B cell (primary cell): Measurements from ENCODE around the gene CLSTN2. TPM values are rescaled to one million over a fixed set of nuclear protein-coding genes. Genes with fewer than 3 reads are reported as not detected.

Source experiments
- ATAC-seq: fragments of 200-7000 bp; cut with Tn5 transposase; one replicate; pipeline ENCODE4 v1.10.0; 2021; ENCODE audit warnings: low read depth, mild to moderate bottlenecking, moderate number of reproducible peaks, moderate library complexity
- CTCF ChIA-PET: fragments of 350-600 bp; sonication (Branson Sonifier 250); formaldehyde crosslinking; loops from one replicate; lab custom pipeline; 2021; ENCODE audit warnings: antibody characterized with exemption, inconsistent platforms; lab: Charles Lee
- POLR2A ChIA-PET: fragments of 350-600 bp; sonication (Branson Sonifier 250); formaldehyde crosslinking; loops from one replicate; lab custom pipeline; 2021; ENCODE audit warnings: antibody characterized with exemption; lab: Charles Lee
- DNase-seq: peaks from one replicate; pipeline ENCODE4 v3.0.0; 2013
- H2AFZ ChIP-seq: 2 replicates; pipeline ENCODE4 v1.6.1; 2012; ENCODE audit warnings: mild to moderate bottlenecking, low read depth, low read length; ENCODE audit not compliant: insufficient read depth, poor library complexity, severe bottlenecking
- H3K27ac ChIP-seq, 2 donors: 1 replicate in 1 of 2; 2 replicates in 1 of 2; pipeline ENCODE4 v1.5.1; 2012 to 2013; ENCODE audit warnings: low read length in 2 of 2, mild to moderate bottlenecking in 2 of 2, moderate library complexity in 1 of 2
- H3K27me3 ChIP-seq, 4 experiments: fragments of 200-600 bp in 1 of 4; sonication (generic) in 1 of 4; replicated peaks in 1 of 4; 1 replicate in 2 of 4; 2 replicates in 2 of 4; pipeline versions ENCODE4 v1.6.1 to v1.7.0; 2013 to 2016; ENCODE audit warnings: low read length in 3 of 4, mild to moderate bottlenecking in 2 of 4, mixed read lengths in 1 of 4, moderate library complexity in 1 of 4; ENCODE audit not compliant: insufficient read depth in 4 of 4, control insufficient read depth in 3 of 4; ENCODE audit errors: control extremely low read depth in 1 of 4
- H3K36me3 ChIP-seq, 2 experiments: replicated peaks in 1 of 2; 1 replicate in 1 of 2; 2 replicates in 1 of 2; pipeline versions ENCODE4 v1.6.1 to v1.7.1; 2013; ENCODE audit warnings: low read length in 1 of 2; ENCODE audit not compliant: insufficient read depth in 2 of 2, control insufficient read depth in 1 of 2; ENCODE audit errors: control extremely low read depth in 1 of 2, extremely low read depth in 1 of 2
- H3K4me1 ChIP-seq, 2 donors: fragments of 200-600 bp in 1 of 2; sonication (generic) in 1 of 2; 1 replicate in 1 of 2; 2 replicates in 1 of 2; pipeline versions ENCODE4 v1.5.1 to v1.6.1; 2013 to 2017; ENCODE audit warnings: low read length in 2 of 2; ENCODE audit not compliant: control insufficient read depth in 2 of 2, insufficient read depth in 2 of 2
- H3K4me2 ChIP-seq: replicated peaks from 2 replicates; pipeline ENCODE3; 2012; ENCODE audit warnings: mild to moderate bottlenecking, low read depth, low read length; ENCODE audit not compliant: poor library complexity, severe bottlenecking
- H3K4me3 ChIP-seq, 5 experiments: fragments of 200-600 bp in 1 of 5; sonication (generic) in 1 of 5; 1 replicate in 3 of 5; 2 replicates in 2 of 5; pipeline versions ENCODE4 v1.5.1 to v1.7.0; 2011 to 2016; ENCODE audit warnings: low read length in 4 of 5, mild to moderate bottlenecking in 4 of 5, low read depth in 2 of 5, control low read depth in 1 of 5, moderate library complexity in 1 of 5; ENCODE audit not compliant: insufficient read depth in 1 of 5; ENCODE audit errors: control extremely low read depth in 1 of 5, extremely low read depth in 1 of 5
- H3K79me2 ChIP-seq: fragments of 200-600 bp; sonication (generic); one replicate; pipeline ENCODE4 v1.6.0; 2016; ENCODE audit warnings: low read length; ENCODE audit not compliant: control insufficient read depth, insufficient read depth
- H3K9ac ChIP-seq: fragments of 200-600 bp; sonication (generic); 2 replicates; pipeline ENCODE4 v1.6.1; 2017; ENCODE audit warnings: mild to moderate bottlenecking, low read length, moderate library complexity
- H3K9me3 ChIP-seq, 3 donors: one replicate each; pipeline versions ENCODE4 v1.6.1 to v1.7.1; 2013; ENCODE audit warnings: low read length in 2 of 3; ENCODE audit not compliant: control insufficient read depth in 2 of 3, insufficient read depth in 1 of 3; ENCODE audit errors: control extremely low read depth in 1 of 3
- H4K20me1 ChIP-seq: 2 replicates; pipeline ENCODE4 v1.6.0; 2012; ENCODE audit warnings: mild to moderate bottlenecking, low read length; ENCODE audit not compliant: insufficient read depth, control insufficient read depth, poor library complexity, severe bottlenecking
- H3K27ac Mint-ChIP-seq: one replicate; pipeline ENCODE4 v1.8.0; 2021; ENCODE audit warnings: mixed read lengths
- H3K27me3 Mint-ChIP-seq: one replicate; pipeline ENCODE4 v1.8.0; 2021; ENCODE audit warnings: mixed read lengths
- H3K4me1 Mint-ChIP-seq: one replicate; pipeline ENCODE4 v1.8.0; 2021; ENCODE audit warnings: mixed read lengths
- H3K4me3 Mint-ChIP-seq: one replicate; pipeline ENCODE4 v1.8.0; 2021; ENCODE audit warnings: mixed read lengths
- H3K9me3 Mint-ChIP-seq: one replicate; pipeline ENCODE4 v1.8.0; 2022; ENCODE audit warnings: mixed read lengths; ENCODE audit not compliant: insufficient read depth
- CTCF ChIP-seq: fragments of 200-600 bp; IDR thresholded peaks from one replicate; pipeline ENCODE4 v1.8.0; 2022; ENCODE audit warnings: antibody characterized with exemption, mild to moderate bottlenecking
- EZH2 ChIP-seq: IDR thresholded peaks from 2 replicates; pipeline ENCODE4 v1.6.1; 2012; ENCODE audit warnings: borderline replicate concordance, low read depth, mild to moderate bottlenecking, moderate library complexity, low read length; ENCODE audit not compliant: insufficient read depth, poor library complexity, severe bottlenecking
- whole genome bisulfite sequencing: methylation state at CpG from one replicate; pipeline ENCODE4 v1.1.5; 2013; ENCODE audit warnings: missing lambda C conversion rate; ENCODE audit not compliant: insufficient coverage; 5-methylcytosine and 5-hydroxymethylcytosine counted together
- intact Hi-C: fragments of 100-400 bp; cut with micrococcal nuclease; formaldehyde crosslinking; loops from one replicate; pipeline ENCODE4 v1.10.0; 2022
- polyA plus RNA-seq: library from polyadenylated mRNA; depleted of rRNA; stranded (reverse); fragments of >200 nt; gene quantifications from 2 replicates; pipeline ENCODE4 v1.2.3, GENCODE V29; 2012
- total RNA-seq, 2 donors: library from RNA; stranded (reverse); fragments of 120-200 nt in 1 of 2; gene quantifications; 1 replicate in 1 of 2; 2 replicates in 1 of 2; pipeline versions ENCODE4 v1.2.3 to v1.2.4, GENCODE V29; 2013 to 2022

CLSTN2 gene
- total and polyA plus RNA-seq, 2 donors (not counting 1 experiment from before 2014, with no cell fraction given): not detected

DNA sequence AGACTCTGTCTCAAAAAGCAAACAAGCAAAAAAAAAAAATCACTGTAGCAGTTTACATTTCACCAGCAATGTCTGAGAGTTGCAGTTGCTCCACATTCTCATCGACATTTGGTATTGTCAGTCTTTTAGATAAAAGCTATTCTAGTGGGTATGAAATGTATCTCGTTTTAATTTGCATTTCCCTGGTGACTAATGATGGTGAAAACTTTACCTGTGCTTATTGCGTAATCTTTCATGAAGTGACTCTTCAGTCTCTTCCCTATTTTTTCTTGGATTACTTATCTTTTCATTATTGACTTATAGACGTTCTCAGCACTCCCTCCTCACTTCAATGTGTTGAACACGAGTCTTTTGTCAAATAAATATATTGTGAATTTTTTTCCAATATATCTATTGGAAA is 37.2 kb upstream of the CLSTN2 start:
- POLR2A ChIA-PET: no interaction called here

DNA sequence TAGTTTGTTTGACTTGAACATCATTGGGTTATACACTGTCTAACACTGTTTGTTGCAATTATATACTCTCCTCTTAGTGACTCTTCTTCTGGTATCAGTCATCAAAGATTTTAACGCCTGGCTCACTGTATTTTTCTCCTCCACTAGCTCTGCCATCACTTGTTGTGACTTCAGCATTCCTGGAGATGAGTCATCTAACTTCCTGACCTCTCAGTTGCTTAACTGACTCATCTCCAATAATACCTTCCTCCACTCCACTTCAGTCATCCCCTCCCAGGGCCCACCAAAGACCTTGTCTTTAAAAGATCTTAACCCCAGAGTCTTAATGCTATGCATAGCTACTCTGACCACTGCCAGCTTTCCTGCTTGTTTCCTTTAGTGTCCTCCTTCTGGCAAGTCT is 28.6 kb upstream of the CLSTN2 start:
- CTCF ChIA-PET: no interaction called here
- H3K27me3 ChIP-seq: no peaks in the 10 kb centered on the region

More for the DNA sequence above, 37.2 kb upstream of the CLSTN2 start:
- Histone ChIP-seq H3K27me3 (no peaks in the 10 kb centered on the region), H3K4me1 (no peaks in the 10 kb centered on the region), H3K36me3 (no peaks in the 10 kb centered on the region), H3K4me3 (no peak overlapping the region), H3K79me2 (no peaks in the 10 kb centered on the region), H3K27ac (no peak overlapping the region), H3K9me3 (no peaks in the 10 kb centered on the region), H3K4me2 (no peak overlapping the region), H2AFZ (no peak overlapping the region), H3K9ac (no peak overlapping the region), H4K20me1 (no peaks in the 10 kb centered on the region)
- Mint-ChIP-seq H3K9me3 (peaks cover 5% of the 10 kb centered on the region), H3K4me3 (no peak overlapping the region), H3K27ac (no peak overlapping the region), H3K27me3 (no peaks in the 10 kb centered on the region), H3K4me1 (no peaks in the 10 kb centered on the region)
- CTCF ChIA-PET: no interaction called here
- 100% methylated on average over 1 of the region's 5 CpGs for WGBS
- DNase-seq (no peak), ATAC-seq (no peak)
- intact Hi-C loops: no loop called here
- TF ChIP-seq EZH2: no peak
- no peak for TF ChIP-seq CTCF

More for the DNA sequence above, 28.6 kb upstream of the CLSTN2 start:
- no peaks in the 10 kb centered on the region for H3K36me3 ChIP-seq
- H2AFZ ChIP-seq: no peak overlapping the region
- H3K79me2 ChIP-seq: no peaks in the 10 kb centered on the region
- H3K4me3 ChIP-seq: no peak overlapping the region
- no peaks in the 10 kb centered on the region for H3K4me1 ChIP-seq
- POLR2A ChIA-PET: no interaction called here
- no peak for ATAC-seq
- no peaks in the 10 kb centered on the region for H3K27me3 Mint-ChIP-seq
- H3K9me3 ChIP-seq: no peaks in the 10 kb centered on the region
- no peak overlapping the region for H3K9ac ChIP-seq
- no peaks in the 10 kb centered on the region for H3K9me3 Mint-ChIP-seq
- WGBS: 71% methylated on average over 1 of the region's 1 CpG
- intact Hi-C loops: no loop called here
- H3K4me1 Mint-ChIP-seq: no peaks in the 10 kb centered on the region
- no peaks in the 10 kb centered on the region for H4K20me1 ChIP-seq
- H3K27ac Mint-ChIP-seq: no peak overlapping the region
- H3K4me3 Mint-ChIP-seq: no peak overlapping the region
- TF ChIP-seq EZH2 (no peak), CTCF (no peak)
- H3K4me2 ChIP-seq: no peak overlapping the region
- DNase-seq: no peak
- H3K27ac ChIP-seq: no peak overlapping the region
